Naive thymus-derived CD4-positive, alpha-beta T cell (primary cell): ENCODE results near the gene KLHL22. TPM values are rescaled to one million over a fixed set of nuclear protein-coding genes. Genes with fewer than 3 reads are reported as not detected.
"Not testable (repeated sequence)": the region's sequence is repeated elsewhere in the genome, so short reads cannot be mapped to it uniquely, and the experiment has no call there.

ENCODE experiments used
- ATAC-seq: fragments of 150-1000 bp; cut with Tn5 transposase; 2 replicates; pipeline ENCODE4 v1.10.0; 2021; ENCODE audit warnings: mild to moderate bottlenecking, moderate library complexity
- CTCF ChIA-PET: fragments of 350-600 bp; sonication (Branson Sonifier 250); formaldehyde crosslinking; loops from one replicate; lab custom pipeline; 2021; ENCODE audit warnings: antibody characterized with exemption; lab: Charles Lee
- POLR2A ChIA-PET: fragments of 350-600 bp; sonication (Branson Sonifier 250); formaldehyde crosslinking; loops from one replicate; lab custom pipeline; 2021; ENCODE audit warnings: antibody characterized with exemption, inconsistent platforms; lab: Charles Lee
- DNase-seq, 9 donors: peaks; one replicate each; pipeline versions ENCODE4 v3.0.0 to v3.0.0-alpha.2; 2020 to 2022; ENCODE audit warnings: mixed read lengths in 1 of 9
- H3K27ac ChIP-seq: one replicate; pipeline ENCODE4 v1.7.0; 2013; ENCODE audit warnings: mild to moderate bottlenecking, low read depth, low read length, moderate library complexity
- H3K27me3 ChIP-seq, 2 donors: one replicate each; pipeline ENCODE4 v1.7.0; 2013; ENCODE audit warnings: low read length in 2 of 2, mild to moderate bottlenecking in 2 of 2, moderate library complexity in 2 of 2; ENCODE audit not compliant: control insufficient read depth in 2 of 2, insufficient read depth in 2 of 2
- H3K36me3 ChIP-seq, 3 experiments: 1 replicate in 2 of 3; 2 replicates in 1 of 3; pipeline ENCODE4 v1.7.0; 2013; ENCODE audit warnings: low read length in 3 of 3, mild to moderate bottlenecking in 3 of 3, moderate library complexity in 1 of 3; ENCODE audit not compliant: insufficient read depth in 3 of 3, control insufficient read depth in 2 of 3
- H3K4me1 ChIP-seq, 2 donors: one replicate each; pipeline ENCODE4 v1.7.0; 2013; ENCODE audit warnings: low read length in 2 of 2, mild to moderate bottlenecking in 2 of 2, moderate library complexity in 1 of 2; ENCODE audit not compliant: control insufficient read depth in 2 of 2, insufficient read depth in 2 of 2
- H3K4me3 ChIP-seq: 2 replicates; pipeline ENCODE4 v1.7.0; 2013; ENCODE audit warnings: mild to moderate bottlenecking, low read length
- H3K9me3 ChIP-seq, 3 experiments: 1 replicate in 2 of 3; 2 replicates in 1 of 3; pipeline ENCODE4 v1.7.0; 2013; ENCODE audit warnings: low read length in 3 of 3; ENCODE audit not compliant: control insufficient read depth in 2 of 3
- H3K27ac Mint-ChIP-seq, 9 donors: one replicate each; pipeline ENCODE4 v1.8.0; 2020 to 2022; ENCODE audit warnings: mixed read lengths in 9 of 9, mild to moderate bottlenecking in 8 of 9, moderate library complexity in 5 of 9, inconsistent platforms in 2 of 9
- H3K27me3 Mint-ChIP-seq, 5 donors: one replicate each; pipeline ENCODE4 v1.8.0; 2021 to 2022; ENCODE audit warnings: mixed read lengths in 5 of 5, mild to moderate bottlenecking in 1 of 5
- H3K36me3 Mint-ChIP-seq, 5 donors: one replicate each; pipeline ENCODE4 v1.8.0; 2020 to 2022; ENCODE audit warnings: mixed read lengths in 5 of 5, mild to moderate bottlenecking in 3 of 5, inconsistent platforms in 1 of 5
- H3K4me1 Mint-ChIP-seq, 7 donors: one replicate each; pipeline ENCODE4 v1.8.0; 2020 to 2022; ENCODE audit warnings: mixed read lengths in 7 of 7, mild to moderate bottlenecking in 3 of 7, inconsistent platforms in 1 of 7
- H3K4me3 Mint-ChIP-seq, 10 donors: one replicate each; pipeline ENCODE4 v1.8.0; 2020 to 2022; ENCODE audit warnings: mild to moderate bottlenecking in 10 of 10, mixed read lengths in 10 of 10, moderate library complexity in 6 of 10, inconsistent platforms in 2 of 10
- H3K9me3 Mint-ChIP-seq, 11 donors: one replicate each; pipeline ENCODE4 v1.8.0; 2020 to 2022; ENCODE audit warnings: mixed read lengths in 11 of 11, mild to moderate bottlenecking in 4 of 11, inconsistent platforms in 1 of 11, moderate library complexity in 1 of 11
- intact Hi-C, 2 donors: fragments of 100-400 bp; cut with micrococcal nuclease; formaldehyde crosslinking; loops; one replicate each; pipeline ENCODE4 v1.15.1; 2023
- polyA plus RNA-seq, 2 donors: library from polyadenylated mRNA; unstranded; fragments of 300-500 nt; fragmentation: Illumina TruSeq; gene quantifications; one replicate each; pipeline ENCODE4 v1.2.3, GENCODE V29; 2021
- total RNA-seq, 6 experiments: library from RNA in 5 of 6; stranded (reverse) in 5 of 6; gene quantifications; 1 replicate in 5 of 6; 2 replicates in 1 of 6; pipeline ENCODE4 v1.2.3 and lab custom pipeline; 2021 to 2026

The KLHL22 gene, protein sequence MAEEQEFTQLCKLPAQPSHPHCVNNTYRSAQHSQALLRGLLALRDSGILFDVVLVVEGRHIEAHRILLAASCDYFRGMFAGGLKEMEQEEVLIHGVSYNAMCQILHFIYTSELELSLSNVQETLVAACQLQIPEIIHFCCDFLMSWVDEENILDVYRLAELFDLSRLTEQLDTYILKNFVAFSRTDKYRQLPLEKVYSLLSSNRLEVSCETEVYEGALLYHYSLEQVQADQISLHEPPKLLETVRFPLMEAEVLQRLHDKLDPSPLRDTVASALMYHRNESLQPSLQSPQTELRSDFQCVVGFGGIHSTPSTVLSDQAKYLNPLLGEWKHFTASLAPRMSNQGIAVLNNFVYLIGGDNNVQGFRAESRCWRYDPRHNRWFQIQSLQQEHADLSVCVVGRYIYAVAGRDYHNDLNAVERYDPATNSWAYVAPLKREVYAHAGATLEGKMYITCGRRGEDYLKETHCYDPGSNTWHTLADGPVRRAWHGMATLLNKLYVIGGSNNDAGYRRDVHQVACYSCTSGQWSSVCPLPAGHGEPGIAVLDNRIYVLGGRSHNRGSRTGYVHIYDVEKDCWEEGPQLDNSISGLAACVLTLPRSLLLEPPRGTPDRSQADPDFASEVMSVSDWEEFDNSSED
- total RNA-seq (10 to 100 TPM; 31.1 to 71.3 (median 42.0) TPM), polyA plus RNA-seq (10 to 100 TPM; 20.6 to 26.2 TPM), total RNA-seq (lab: John Stamatoyannopoulos, UW) (47.1 reads per million, percentile 70 among the genes with 10 or more reads in this experiment)

DNA sequence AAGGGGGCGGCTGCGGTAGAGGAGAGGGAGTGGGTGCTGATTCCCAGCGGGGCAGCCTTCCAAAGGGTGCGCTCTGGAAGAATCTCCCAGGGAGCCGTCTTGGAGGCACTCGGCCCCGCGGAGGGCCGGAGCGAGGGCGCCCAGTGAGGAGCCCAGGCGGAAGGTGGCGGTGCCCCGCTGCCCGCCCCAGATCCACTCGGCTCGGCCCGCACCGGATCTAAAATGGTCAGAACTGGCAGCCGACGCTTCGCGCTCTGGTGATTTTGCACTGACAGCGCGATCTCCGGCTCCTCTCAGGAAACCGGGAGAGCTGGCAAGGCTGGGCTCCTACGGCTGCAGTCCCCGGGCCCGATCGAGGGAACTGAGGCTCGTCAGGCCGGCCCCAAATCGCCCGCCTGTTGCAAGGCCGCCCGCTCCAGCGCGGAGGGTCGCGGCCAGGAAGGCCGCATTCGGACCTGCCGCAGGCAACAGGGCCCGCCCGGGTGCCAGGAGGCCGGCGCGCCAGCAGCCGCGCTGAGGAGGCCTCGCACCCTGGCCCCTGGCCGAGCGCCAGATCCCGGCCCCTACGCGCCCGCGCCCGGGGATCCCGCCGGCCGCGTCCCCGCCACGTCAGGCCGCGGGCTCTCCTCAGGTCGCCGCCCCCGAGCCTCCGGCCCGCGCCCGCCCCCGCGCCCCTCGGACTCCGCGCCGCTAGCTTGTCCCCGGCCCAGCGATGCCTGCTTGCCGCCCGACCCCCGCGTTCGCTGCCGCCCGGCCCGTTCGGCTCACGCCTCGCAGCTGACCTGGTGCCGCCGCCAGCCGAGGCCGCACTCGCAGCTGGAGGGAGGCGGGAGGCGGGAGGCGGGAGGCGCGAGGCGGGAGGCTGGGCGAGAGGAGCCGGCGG lies at the start of gene KLHL22:
Gene KLHL22, minus strand, starts transcription at position 818 of the 883 bp plus-strand sequence. CDS start 6,584 bp downstream, outside the sequence.
- Histone ChIP-seq H3K4me1 (peaks cover 13 to 49% of the 10 kb centered on the region in 2 donors), H3K36me3 (no peaks in the 10 kb centered on the region), H3K4me3 (peak within 1 kb of the TSS; percentile 100), H3K9me3 (no peaks in the 10 kb centered on the region), H3K27ac (peak within 1 kb of the TSS; percentile 85), H3K27me3 (no peaks in the 10 kb centered on the region)
- CTCF ChIA-PET: interaction anchor here (0.6 to 1.9 kb wide), 9 partner anchors 15 to 251 kb away, joined by 3 to 5 read pairs (median 3); no protein-coding TSS in a partner anchor
- Mint-ChIP-seq H3K27ac (peak within 1 kb of the TSS; percentile 89 to 95 (median 93)), H3K27me3 (no peaks in the 10 kb centered on the region), H3K36me3 (peaks cover 0 to 7% (median under 1%) of the 10 kb centered on the region in 5 donors), H3K9me3 (no peaks in the 10 kb centered on the region), H3K4me1 (peaks cover 36 to 64% (median 58%) of the 10 kb centered on the region in 7 donors), H3K4me3 (peak within 1 kb of the TSS; percentile 88 to 98 (median 94))
- DNase-seq (peak in 7 of 9 donors; percentile 8 to 26 (median 20)), ATAC-seq (no peak)
- POLR2A ChIA-PET: interaction anchor here (0.6 to 3.9 kb wide), 13 partner anchors 12 to 177 kb away, joined by 3 to 47 read pairs (median 4); partner anchors contain the start of gene MED15
- intact Hi-C loops: loop anchor here (1.0 to 10.0 kb wide), 5 partner anchors 12 to 360 kb away; partner anchors contain the start of genes DGCR6L (in 1 of the 2), MED15 (in 1 of the 2), PI4KA (in 1 of the 2) and SNAP29 (in 1 of the 2)

- H3K9me3 ChIP-seq, ATAC-seq, H3K27me3 Mint-ChIP-seq, H3K4me3 ChIP-seq, DNase-seq, intact Hi-C loops, H3K27me3 ChIP-seq, H3K9me3 Mint-ChIP-seq: not testable (repeated sequence)
- Mint-ChIP-seq H3K27ac (peak overlapping the region in 8 of 9 donors; percentile 90 to 99 (median 96)), H3K4me3 (peak overlapping the region in 2 of 10 donors; percentile 12 to 70), H3K36me3 (peaks cover 0 to 43% (median 31%) of the 10 kb centered on the region in 5 donors), H3K4me1 (peaks cover 39 to 80% (median 68%) of the 10 kb centered on the region in 7 donors)
- POLR2A ChIA-PET: interaction anchor here (25.8 kb wide), 1 partner anchor 17 kb away, joined by 738 read pairs; no protein-coding TSS in a partner anchor
- Histone ChIP-seq H3K4me1 (peaks cover 34 to 59% of the 10 kb centered on the region in 2 donors), H3K27ac (peak overlapping the region; percentile 62), H3K36me3 (peaks cover 0 to 10% (median 5%) of the 10 kb centered on the region in 3 experiments)
- CTCF ChIA-PET: interaction anchor here (0.7 kb wide), 1 partner anchor 19 kb away, joined by 3 read pairs; no protein-coding TSS in a partner anchor
These were observed 49.7 kb upstream of the KLHL22 start for GRCh38 chr22:20545318-20545634.

GRCh38 chr22:20542736-20543135 lies 47.1 kb upstream of the KLHL22 start:
- DNase-seq: no peak
- peak overlapping the region; percentile 62 for H3K27ac ChIP-seq
- no peaks in the 10 kb centered on the region for H3K9me3 ChIP-seq
- H3K4me3 ChIP-seq: no peak overlapping the region
- H3K4me1 Mint-ChIP-seq: peaks cover 20 to 64% (median 51%) of the 10 kb centered on the region in 7 donors
- ChIA-PET POLR2A (interaction anchor here (1.0 to 25.8 kb wide), 3 partner anchors 18 to 22 kb away, joined by 3 to 738 read pairs (median 4); no protein-coding TSS in a partner anchor), CTCF (interaction anchor here (0.7 to 1.1 kb wide), 3 partner anchors 9 to 691 kb away, joined by 3 to 5 read pairs (median 3); no protein-coding TSS in a partner anchor)
- no peaks in the 10 kb centered on the region for H3K27me3 Mint-ChIP-seq
- no peaks in the 10 kb centered on the region for H3K27me3 ChIP-seq
- ATAC-seq: no peak
- intact Hi-C loops: no loop called here
- H3K4me1 ChIP-seq: peaks cover 12 to 35% of the 10 kb centered on the region in 2 donors
- H3K36me3 Mint-ChIP-seq: peaks cover 0 to 63% (median 38%) of the 10 kb centered on the region in 5 donors
- H3K9me3 Mint-ChIP-seq: peaks cover 0 to 2% (median 0%) of the 10 kb centered on the region in 11 donors
- H3K27ac Mint-ChIP-seq: peak overlapping the region; percentile 25 to 99 (median 97)
- peak overlapping the region in 4 of 10 donors; percentile 2 to 36 (median 18) for H3K4me3 Mint-ChIP-seq
- peaks cover 0 to 30% (median 11%) of the 10 kb centered on the region in 3 experiments for H3K36me3 ChIP-seq

GRCh38 chr22:20542055-20542454 lies 46.5 kb upstream of the KLHL22 start:
- intact Hi-C loops: no loop called here
- Mint-ChIP-seq H3K27ac (peak overlapping the region in 8 of 9 donors; percentile 80 to 99 (median 96)), H3K9me3 (peaks cover 0 to 2% (median 0%) of the 10 kb centered on the region in 11 donors), H3K4me1 (peaks cover 22 to 64% (median 54%) of the 10 kb centered on the region in 7 donors), H3K4me3 (no peak overlapping the region), H3K27me3 (no peaks in the 10 kb centered on the region), H3K36me3 (peaks cover 3 to 66% (median 41%) of the 10 kb centered on the region in 5 donors)
- Histone ChIP-seq H3K36me3 (peaks cover 0 to 36% (median 17%) of the 10 kb centered on the region in 3 experiments), H3K27me3 (no peaks in the 10 kb centered on the region), H3K4me3 (no peak overlapping the region), H3K4me1 (peaks cover 12 to 32% of the 10 kb centered on the region in 2 donors), H3K9me3 (no peaks in the 10 kb centered on the region), H3K27ac (no peak overlapping the region)
- POLR2A ChIA-PET: interaction anchor here (1.0 to 25.8 kb wide), 2 partner anchors 21 to 22 kb away, joined by 3 to 738 read pairs; no protein-coding TSS in a partner anchor
- DNase-seq (no peak), ATAC-seq (no peak)
- CTCF ChIA-PET: interaction anchor here (0.6 to 2.4 kb wide), 4 partner anchors 8 to 291 kb away, joined by 3 to 13 read pairs (median 5); no protein-coding TSS in a partner anchor

DNA sequence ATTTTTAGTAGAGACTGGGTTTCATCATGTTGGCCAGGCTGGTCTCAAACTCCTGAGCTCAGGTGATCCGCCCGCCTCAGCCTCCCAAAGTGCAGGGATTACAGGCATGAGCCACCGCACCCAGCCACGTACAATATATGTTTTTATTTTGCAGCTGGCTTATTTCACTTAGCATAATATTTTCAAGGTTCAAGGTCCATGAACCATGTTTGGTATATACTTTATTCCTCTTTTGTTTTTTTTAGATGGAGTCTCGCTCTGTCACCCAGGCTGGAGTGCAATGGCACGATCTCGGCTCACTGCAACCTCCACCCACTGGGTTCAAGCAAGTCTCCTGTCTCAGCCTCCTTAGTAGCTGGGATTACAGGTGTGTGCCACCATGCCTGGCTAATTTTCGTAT lies 43.3 kb upstream of the KLHL22 start:
- Histone ChIP-seq H3K4me1 (peaks cover 0 to 12% of the 10 kb centered on the region in 2 donors), H3K36me3 (peaks cover 0 to 39% (median 17%) of the 10 kb centered on the region in 3 experiments)
- not testable (repeated sequence) for H3K9me3 Mint-ChIP-seq, H3K4me3 ChIP-seq, H3K27me3 Mint-ChIP-seq, H3K4me3 Mint-ChIP-seq, H3K9me3 ChIP-seq, H3K27me3 ChIP-seq, DNase-seq, H3K27ac ChIP-seq, ATAC-seq
- POLR2A ChIA-PET: interaction anchor here (1.0 to 25.8 kb wide), 2 partner anchors 19 to 24 kb away, joined by 4 to 738 read pairs; no protein-coding TSS in a partner anchor
- intact Hi-C loops: loop anchor here in 1 of 2 donors (1.0 kb wide), 1 partner anchor 10 kb away; no protein-coding TSS in a partner anchor
- H3K27ac Mint-ChIP-seq: peak overlapping the region in 2 of 9 donors; percentile 47 to 61
- CTCF ChIA-PET: interaction anchor here (0.9 kb wide), 1 partner anchor 10 kb away, joined by 4 read pairs; no protein-coding TSS in a partner anchor
- H3K4me1 Mint-ChIP-seq: peaks cover 21 to 58% (median 47%) of the 10 kb centered on the region in 7 donors
- peaks cover 3 to 48% (median 37%) of the 10 kb centered on the region in 5 donors for H3K36me3 Mint-ChIP-seq
